Mammary epithelial cell (primary cell): ENCODE data around the gene SPAG16.

ENCODE experiments used
- EZH2 ChIP-seq: IDR thresholded peaks from 2 replicates; pipeline ENCODE4 v1.6.1; 2012; ENCODE audit warnings: low read length, inconsistent platforms, borderline replicate concordance
- TF ChIP-seq, protein P1 (sequence below), 2 donors: IDR thresholded peaks in 1 of 2; conservative IDR thresholded peaks in 1 of 2; 2 replicates each; pipeline ENCODE4 v1.5.1; 2011 to 2012; ENCODE audit warnings: inconsistent platforms in 2 of 2, low read length in 2 of 2, mild to moderate bottlenecking in 2 of 2, control low read depth in 1 of 2, low read depth in 1 of 2; ENCODE audit not compliant: insufficient read depth in 1 of 2; ENCODE audit errors: extremely low read depth in 1 of 2

DNA sequence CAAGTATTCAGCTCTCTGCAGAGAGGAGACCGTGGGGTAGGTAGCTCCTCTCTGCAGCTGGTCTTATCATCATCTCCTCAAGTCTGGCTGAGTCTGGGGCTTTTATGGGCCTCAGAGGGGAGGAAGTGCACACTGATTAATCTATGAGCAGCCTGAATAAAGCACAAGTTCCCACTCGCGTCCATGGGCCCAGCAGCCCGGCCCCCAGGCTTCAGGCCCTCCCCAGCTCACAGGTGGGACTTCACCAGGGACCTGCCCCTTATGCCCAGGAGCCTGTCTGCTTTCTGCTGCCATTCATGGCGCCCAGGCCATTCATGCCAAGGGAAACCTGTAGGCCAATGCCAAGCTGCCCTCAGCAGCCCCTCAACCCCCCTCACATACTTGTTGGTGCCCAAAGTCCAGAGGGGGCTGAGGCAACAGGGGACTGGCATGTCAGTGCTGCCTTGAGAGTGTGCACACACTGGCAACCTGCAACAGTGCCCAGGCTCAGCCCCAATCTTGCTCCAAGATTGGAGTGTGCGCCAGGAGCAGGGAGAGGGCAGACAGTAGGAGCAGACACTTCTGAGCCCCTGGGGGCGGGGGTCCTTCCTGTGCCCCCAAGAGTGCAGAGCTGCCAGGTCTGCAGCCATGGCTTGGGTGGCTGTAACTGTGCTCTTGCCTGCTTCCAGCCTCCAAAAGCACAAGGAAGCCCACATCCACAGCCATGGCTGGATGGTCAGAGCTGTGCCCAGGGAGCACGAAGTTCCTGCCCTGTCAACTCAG, 751.0 kb downstream of the SPAG16 start:
- TF ChIP-seq, protein P1, sequence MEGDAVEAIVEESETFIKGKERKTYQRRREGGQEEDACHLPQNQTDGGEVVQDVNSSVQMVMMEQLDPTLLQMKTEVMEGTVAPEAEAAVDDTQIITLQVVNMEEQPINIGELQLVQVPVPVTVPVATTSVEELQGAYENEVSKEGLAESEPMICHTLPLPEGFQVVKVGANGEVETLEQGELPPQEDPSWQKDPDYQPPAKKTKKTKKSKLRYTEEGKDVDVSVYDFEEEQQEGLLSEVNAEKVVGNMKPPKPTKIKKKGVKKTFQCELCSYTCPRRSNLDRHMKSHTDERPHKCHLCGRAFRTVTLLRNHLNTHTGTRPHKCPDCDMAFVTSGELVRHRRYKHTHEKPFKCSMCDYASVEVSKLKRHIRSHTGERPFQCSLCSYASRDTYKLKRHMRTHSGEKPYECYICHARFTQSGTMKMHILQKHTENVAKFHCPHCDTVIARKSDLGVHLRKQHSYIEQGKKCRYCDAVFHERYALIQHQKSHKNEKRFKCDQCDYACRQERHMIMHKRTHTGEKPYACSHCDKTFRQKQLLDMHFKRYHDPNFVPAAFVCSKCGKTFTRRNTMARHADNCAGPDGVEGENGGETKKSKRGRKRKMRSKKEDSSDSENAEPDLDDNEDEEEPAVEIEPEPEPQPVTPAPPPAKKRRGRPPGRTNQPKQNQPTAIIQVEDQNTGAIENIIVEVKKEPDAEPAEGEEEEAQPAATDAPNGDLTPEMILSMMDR (conservative IDR thresholded peaks at IDR 0.05 in 1 of 2, IDR thresholded peaks at IDR 0.05 in 1 of 2; ENCODE audit: extremely low read depth in 1 of 2, insufficient read depth in 1 of 2, low read depth in 1 of 2, low read length in 2 of 2): no peak
- TF ChIP-seq EZH2: no peak
